PFSK-1 (cell line): ENCODE measurements around the gene LRP6.

Source experiments
- FOXP2 ChIP-seq: optimal IDR thresholded peaks from 2 replicates; pipeline ENCODE3; 2011; ENCODE audit warnings: borderline replicate concordance, control low read depth, inconsistent platforms; ENCODE audit not compliant: insufficient read depth; ENCODE audit errors: extremely low read length, extremely low read depth
- POLR2AphosphoS5 ChIP-seq: IDR thresholded peaks from 2 replicates; pipeline ENCODE4 v1.6.1; 2012; ENCODE audit warnings: low read depth, mild to moderate bottlenecking, control low read depth, low read length, moderate library complexity
- SIN3A ChIP-seq: IDR thresholded peaks from 2 replicates; pipeline ENCODE4 v1.6.1; 2012; ENCODE audit warnings: mild to moderate bottlenecking, low read length, moderate library complexity, borderline replicate concordance; ENCODE audit not compliant: insufficient read depth
- TAF1 ChIP-seq: IDR thresholded peaks from 2 replicates; pipeline ENCODE4 v1.6.1; 2012; ENCODE audit warnings: low read length, control low read depth, borderline replicate concordance; ENCODE audit not compliant: insufficient read depth
- TF ChIP-seq, protein P1 (sequence below), 2 experiments: IDR thresholded peaks; 2 replicates each; pipeline versions ENCODE4 v1.6.1 to v1.8.0; 2011 to 2012; ENCODE audit warnings: low read depth in 2 of 2, low read length in 2 of 2, control low read depth in 1 of 2, inconsistent platforms in 1 of 2, mild to moderate bottlenecking in 1 of 2, moderate library complexity in 1 of 2; ENCODE audit not compliant: insufficient read depth in 1 of 2

The LRP6 gene

DNA sequence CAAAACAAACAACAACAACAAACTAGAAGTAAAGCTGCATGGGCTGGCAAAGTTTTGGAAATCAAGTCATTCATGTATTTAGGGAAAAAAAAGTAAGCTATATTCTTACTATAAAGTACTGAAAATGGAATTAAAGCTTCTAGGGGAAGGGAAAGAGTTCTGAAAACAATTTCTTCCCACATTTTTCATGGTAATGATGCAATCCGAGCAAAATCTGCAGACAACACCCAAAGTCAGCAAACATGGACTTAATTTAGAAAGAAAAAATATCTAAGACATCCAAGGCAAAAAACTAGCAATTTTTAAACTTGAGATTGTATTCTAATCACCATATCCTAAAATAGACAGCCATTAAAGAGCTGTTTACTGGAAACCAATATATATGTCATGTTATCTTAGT lies 86.3 kb downstream of the LRP6 start:
- no peak for TF ChIP-seq TAF1
- no peak for TF ChIP-seq FOXP2
- TF ChIP-seq SIN3A = no peak
- TF ChIP-seq, protein P1, sequence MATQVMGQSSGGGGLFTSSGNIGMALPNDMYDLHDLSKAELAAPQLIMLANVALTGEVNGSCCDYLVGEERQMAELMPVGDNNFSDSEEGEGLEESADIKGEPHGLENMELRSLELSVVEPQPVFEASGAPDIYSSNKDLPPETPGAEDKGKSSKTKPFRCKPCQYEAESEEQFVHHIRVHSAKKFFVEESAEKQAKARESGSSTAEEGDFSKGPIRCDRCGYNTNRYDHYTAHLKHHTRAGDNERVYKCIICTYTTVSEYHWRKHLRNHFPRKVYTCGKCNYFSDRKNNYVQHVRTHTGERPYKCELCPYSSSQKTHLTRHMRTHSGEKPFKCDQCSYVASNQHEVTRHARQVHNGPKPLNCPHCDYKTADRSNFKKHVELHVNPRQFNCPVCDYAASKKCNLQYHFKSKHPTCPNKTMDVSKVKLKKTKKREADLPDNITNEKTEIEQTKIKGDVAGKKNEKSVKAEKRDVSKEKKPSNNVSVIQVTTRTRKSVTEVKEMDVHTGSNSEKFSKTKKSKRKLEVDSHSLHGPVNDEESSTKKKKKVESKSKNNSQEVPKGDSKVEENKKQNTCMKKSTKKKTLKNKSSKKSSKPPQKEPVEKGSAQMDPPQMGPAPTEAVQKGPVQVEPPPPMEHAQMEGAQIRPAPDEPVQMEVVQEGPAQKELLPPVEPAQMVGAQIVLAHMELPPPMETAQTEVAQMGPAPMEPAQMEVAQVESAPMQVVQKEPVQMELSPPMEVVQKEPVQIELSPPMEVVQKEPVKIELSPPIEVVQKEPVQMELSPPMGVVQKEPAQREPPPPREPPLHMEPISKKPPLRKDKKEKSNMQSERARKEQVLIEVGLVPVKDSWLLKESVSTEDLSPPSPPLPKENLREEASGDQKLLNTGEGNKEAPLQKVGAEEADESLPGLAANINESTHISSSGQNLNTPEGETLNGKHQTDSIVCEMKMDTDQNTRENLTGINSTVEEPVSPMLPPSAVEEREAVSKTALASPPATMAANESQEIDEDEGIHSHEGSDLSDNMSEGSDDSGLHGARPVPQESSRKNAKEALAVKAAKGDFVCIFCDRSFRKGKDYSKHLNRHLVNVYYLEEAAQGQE (IDR thresholded peaks at IDR 0.05; ENCODE audit: insufficient read depth in 1 of 2, low read depth in 2 of 2, low read length in 2 of 2) = no peak
- TF ChIP-seq POLR2AphosphoS5 = no peak

DNA sequence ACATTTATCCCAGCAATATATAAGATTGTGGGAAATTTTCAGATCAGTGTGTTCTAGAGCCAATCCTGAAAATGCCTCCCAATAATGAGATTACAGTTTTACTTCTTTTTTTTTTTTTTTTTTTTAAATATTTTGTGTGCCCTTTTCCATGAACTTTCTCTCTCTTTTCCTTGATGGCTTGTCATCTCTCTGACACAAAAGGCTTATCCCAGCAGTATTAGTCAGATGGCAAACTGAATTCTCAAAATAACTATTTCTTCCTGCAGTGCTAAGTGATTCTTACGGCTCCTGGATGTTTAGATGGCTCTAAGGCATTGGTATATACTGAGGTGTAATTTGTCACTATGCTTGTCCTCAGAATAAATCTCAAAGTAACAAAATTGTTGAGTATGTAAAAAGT lies 86.7 kb downstream of the LRP6 start:
- TF ChIP-seq, protein P1 (IDR thresholded peaks at IDR 0.05; ENCODE audit: insufficient read depth in 1 of 2, low read depth in 2 of 2, low read length in 2 of 2) = no peak
- TF ChIP-seq SIN3A (no peak), POLR2AphosphoS5 (no peak), TAF1 (no peak), FOXP2 (no peak)

DNA sequence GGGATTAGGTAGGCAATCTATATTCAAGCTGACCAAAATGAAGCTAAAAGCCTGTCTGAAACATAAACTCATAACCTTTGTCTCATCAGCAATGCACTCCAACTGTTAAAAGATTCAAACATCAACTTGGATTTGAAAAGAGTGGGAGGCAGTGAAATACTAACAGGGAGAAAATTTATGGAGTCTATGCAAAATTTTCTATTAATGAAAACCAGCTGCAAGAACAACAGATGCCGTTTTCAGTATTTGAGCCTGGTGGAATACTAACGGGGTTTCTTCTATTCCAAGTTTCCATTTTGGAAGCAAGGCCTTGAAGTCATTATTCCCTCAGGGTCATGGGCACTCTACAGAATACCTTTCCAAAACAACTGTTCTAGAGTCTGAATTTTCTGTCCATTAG lies 88.3 kb downstream of the LRP6 start:
- no peak for TF ChIP-seq POLR2AphosphoS5
- no peak for TF ChIP-seq FOXP2
- TF ChIP-seq, protein P1 (IDR thresholded peaks at IDR 0.05; ENCODE audit: insufficient read depth in 1 of 2, low read depth in 2 of 2, low read length in 2 of 2) = no peak
- no peak for TF ChIP-seq TAF1
- TF ChIP-seq SIN3A = no peak

DNA sequence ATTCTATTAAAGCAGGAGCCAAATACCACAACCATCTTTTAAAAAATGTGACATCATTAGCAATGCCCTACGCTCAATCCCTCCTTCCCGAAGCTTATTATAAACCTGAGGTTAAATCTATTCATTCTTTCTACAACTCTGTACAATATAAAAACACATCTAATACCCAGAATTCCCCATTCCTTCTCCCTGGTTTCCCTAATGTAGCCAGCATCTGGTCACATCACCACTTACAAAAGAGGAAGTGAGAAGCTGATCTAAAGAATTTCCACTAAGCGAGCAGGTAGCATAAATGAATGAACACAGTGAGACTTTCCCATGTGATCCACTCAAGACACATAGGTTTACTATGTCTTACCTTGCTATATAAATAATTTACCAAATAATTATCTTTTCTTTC lies 90.4 kb downstream of the LRP6 start:
- TF ChIP-seq TAF1 (no peak), SIN3A (no peak), FOXP2 (no peak), POLR2AphosphoS5 (no peak)
- TF ChIP-seq, protein P1 (IDR thresholded peaks at IDR 0.05; ENCODE audit: insufficient read depth in 1 of 2, low read depth in 2 of 2, low read length in 2 of 2) = no peak

DNA sequence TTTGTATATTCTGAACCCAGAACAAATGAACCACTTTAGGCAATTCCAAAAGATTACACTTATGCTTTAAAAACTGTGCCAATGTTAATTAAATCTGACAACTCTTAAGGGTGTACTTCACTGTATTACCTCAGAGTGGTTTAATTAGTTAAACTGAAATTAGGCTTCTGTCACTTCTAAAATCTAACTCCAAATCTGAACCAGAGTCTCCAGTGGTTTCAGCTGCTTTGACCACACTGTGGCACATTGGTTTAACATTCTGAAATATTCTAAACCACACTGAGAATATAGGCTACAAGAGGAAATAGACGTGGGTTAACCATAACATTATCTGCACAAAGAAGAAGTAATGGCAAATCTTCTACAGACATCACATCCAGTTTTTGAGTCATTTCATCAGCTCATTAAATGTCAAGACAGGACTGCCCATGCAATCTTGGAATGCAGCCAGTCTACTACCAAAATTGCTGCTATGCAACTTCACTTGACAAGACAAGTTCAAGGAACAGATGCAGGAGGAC lies 94.8 kb downstream of the LRP6 start:
- TF ChIP-seq SIN3A (no peak), POLR2AphosphoS5 (no peak), TAF1 (no peak), FOXP2 (no peak)
- TF ChIP-seq, protein P1 (IDR thresholded peaks at IDR 0.05; ENCODE audit: insufficient read depth in 1 of 2, low read depth in 2 of 2, low read length in 2 of 2) = no peak
